Activated CD4-positive, alpha-beta memory T cell treated with anti-CD3 and anti-CD28 coated beads for 36 hours (primary cell): ENCODE results near the gene AP1M2. TPM values are rescaled to one million over a fixed set of nuclear protein-coding genes. Genes with fewer than 3 reads are reported as not detected.

ENCODE experiments used
- CTCF ChIA-PET: fragments of 350-600 bp; sonication (Branson Sonifier 250); formaldehyde crosslinking; loops from one replicate; lab custom pipeline; 2021; ENCODE audit warnings: antibody characterized with exemption, inconsistent platforms; lab: Charles Lee
- POLR2A ChIA-PET: fragments of 350-600 bp; sonication (Branson Sonifier 250); formaldehyde crosslinking; loops from one replicate; lab custom pipeline; 2021; ENCODE audit warnings: antibody characterized with exemption; lab: Charles Lee
- DNase-seq: peaks from one replicate; pipeline ENCODE4 v3.0.0-alpha.2; 2020
- H3K27ac Mint-ChIP-seq: one replicate; pipeline ENCODE4 v1.8.0; 2021; ENCODE audit warnings: mixed read lengths
- H3K27me3 Mint-ChIP-seq: one replicate; pipeline ENCODE4 v1.8.0; 2021; ENCODE audit warnings: mixed read lengths
- H3K36me3 Mint-ChIP-seq: one replicate; pipeline ENCODE4 v1.8.0; 2021; ENCODE audit warnings: mixed read lengths
- H3K4me1 Mint-ChIP-seq: one replicate; pipeline ENCODE4 v1.8.0; 2021; ENCODE audit warnings: low read depth, mixed read lengths
- H3K4me3 Mint-ChIP-seq: one replicate; pipeline ENCODE4 v1.8.0; 2021; ENCODE audit warnings: mild to moderate bottlenecking, mixed read lengths
- H3K9me3 Mint-ChIP-seq: one replicate; pipeline ENCODE4 v1.8.0; 2021; ENCODE audit warnings: mixed read lengths
- intact Hi-C: fragments of 100-400 bp; cut with micrococcal nuclease; formaldehyde crosslinking; loops from one replicate; pipeline ENCODE4 v1.15.1; 2023
- total RNA-seq, 2 experiments: library from RNA; stranded (reverse); gene quantifications; one replicate each; pipeline ENCODE4 v1.2.3, GENCODE V29; 2021

The AP1M2 gene
- total RNA-seq = not detected

DNA sequence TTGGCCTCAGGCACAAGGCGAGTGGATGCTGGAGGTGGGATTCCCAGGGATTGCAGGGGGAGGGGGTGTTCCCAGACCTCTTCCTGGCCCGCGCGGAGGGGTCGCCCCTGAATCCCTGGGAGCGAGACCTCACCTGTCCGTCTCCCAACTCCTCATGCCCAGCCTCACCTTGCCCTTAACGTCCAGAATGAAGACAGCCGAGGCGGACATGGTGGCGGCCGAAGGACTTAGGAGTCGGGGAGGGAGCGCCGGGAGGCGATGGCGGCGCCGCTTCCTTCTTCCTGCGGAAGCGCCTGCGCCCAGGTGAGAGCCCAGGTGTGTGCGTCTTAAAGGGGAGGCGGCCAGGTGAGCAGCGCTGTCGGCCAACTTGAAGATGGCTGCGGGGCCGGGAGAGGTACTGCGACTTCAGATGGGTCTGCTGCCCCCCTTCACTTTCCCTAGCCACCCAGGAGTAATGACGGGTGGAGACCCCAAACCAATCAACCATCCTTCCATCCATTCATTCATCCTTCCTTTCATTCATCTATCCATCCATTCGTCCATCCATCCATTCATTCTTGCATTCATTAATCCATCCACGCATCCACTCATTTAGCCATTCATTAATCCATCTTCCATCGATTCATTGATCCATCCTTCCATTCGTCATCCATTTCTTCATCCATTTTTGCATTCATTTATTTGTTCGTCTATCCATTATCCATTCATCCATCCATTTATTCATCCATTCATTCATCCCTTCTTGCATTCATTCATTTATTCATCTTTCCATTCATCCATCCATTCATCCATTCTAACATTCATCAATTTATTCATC lies at the start of gene AP1M2:
TSS of gene AP1M2 (minus strand) at position 291 of the 817 bp plus-strand sequence. CDS start at position 210, 81 bp downstream.
- ChIA-PET CTCF (no interaction called here), POLR2A (no interaction called here)
- Mint-ChIP-seq H3K4me1 (peaks cover 6% of the 10 kb centered on the region), H3K36me3 (no peaks in the 10 kb centered on the region), H3K9me3 (no peaks in the 10 kb centered on the region), H3K27ac (no peak within 1 kb of the TSS), H3K4me3 (no peak within 1 kb of the TSS), H3K27me3 (peaks cover 6% of the 10 kb centered on the region)
- DNase-seq = no peak
- intact Hi-C loops = no loop called here

DNA sequence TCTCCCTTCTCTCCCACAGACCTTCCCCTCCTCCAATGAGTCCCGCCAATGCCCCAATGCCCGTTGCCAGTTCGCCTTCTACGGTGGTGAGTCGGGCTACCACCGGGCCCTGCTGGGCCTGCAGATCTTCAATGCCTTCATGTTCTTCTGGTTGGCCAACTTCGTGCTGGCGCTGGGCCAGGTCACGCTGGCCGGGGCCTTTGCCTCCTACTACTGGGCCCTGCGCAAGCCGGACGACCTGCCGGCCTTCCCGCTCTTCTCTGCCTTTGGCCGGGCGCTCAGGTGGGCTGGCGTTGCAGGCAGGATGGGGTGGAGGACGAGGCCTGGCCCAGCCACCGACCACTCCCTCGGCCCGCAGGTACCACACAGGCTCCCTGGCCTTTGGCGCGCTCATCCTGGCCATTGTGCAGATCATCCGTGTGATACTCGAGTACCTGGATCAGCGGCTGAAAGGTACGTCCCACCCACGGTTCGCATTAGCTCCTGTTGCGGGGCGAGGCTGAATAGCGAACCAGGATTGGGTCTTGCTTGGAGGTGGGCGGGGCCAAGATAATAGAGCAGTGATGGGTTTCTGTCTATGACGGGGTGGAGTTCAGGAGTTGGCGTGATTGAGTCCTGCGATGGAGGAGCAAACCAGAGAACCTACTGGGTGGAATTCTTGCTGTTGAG lies 49.3 kb upstream of the AP1M2 start:
- Mint-ChIP-seq H3K4me3 (no peak overlapping the region), H3K27me3 (no peaks in the 10 kb centered on the region), H3K27ac (no peak overlapping the region), H3K9me3 (no peaks in the 10 kb centered on the region), H3K4me1 (peaks cover 5% of the 10 kb centered on the region), H3K36me3 (peaks cover 48% of the 10 kb centered on the region)
- ChIA-PET CTCF (interaction anchor here (1.5 kb wide), 1 partner anchor 56 kb away, joined by 4 read pairs; no protein-coding TSS in a partner anchor), POLR2A (interaction anchor here (0.6 kb wide), 1 partner anchor 25 kb away, joined by 4 read pairs; no protein-coding TSS in a partner anchor)
- intact Hi-C loops = no loop called here
- no peak for DNase-seq

DNA sequence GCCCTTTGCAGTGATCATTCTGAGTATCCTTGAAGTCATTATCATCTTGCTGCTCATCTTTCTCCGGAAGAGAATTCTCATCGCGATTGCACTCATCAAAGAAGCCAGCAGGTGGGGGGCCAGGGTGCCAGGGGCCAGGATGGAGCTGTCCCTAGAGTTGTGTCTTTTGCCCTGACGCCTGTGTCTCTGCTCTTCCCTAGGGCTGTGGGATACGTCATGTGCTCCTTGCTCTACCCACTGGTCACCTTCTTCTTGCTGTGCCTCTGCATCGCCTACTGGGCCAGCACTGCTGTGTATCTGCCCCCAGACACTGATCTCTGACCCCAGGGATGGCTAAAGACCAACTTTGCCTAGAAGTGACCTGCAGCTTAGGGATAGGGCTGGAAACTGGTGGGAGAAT lies 47.9 kb upstream of the AP1M2 start:
- peaks cover 5% of the 10 kb centered on the region for H3K4me1 Mint-ChIP-seq
- intact Hi-C loops = no loop called here
- no peak overlapping the region for H3K4me3 Mint-ChIP-seq
- H3K27me3 Mint-ChIP-seq = no peaks in the 10 kb centered on the region
- no peak overlapping the region for H3K27ac Mint-ChIP-seq
- ChIA-PET POLR2A (no interaction called here), CTCF (interaction anchor here (0.9 to 1.5 kb wide), 4 partner anchors 8 to 54 kb away, joined by 3 to 4 read pairs (median 3); no protein-coding TSS in a partner anchor)
- H3K9me3 Mint-ChIP-seq = no peaks in the 10 kb centered on the region
- no peak for DNase-seq
- peaks cover 49% of the 10 kb centered on the region for H3K36me3 Mint-ChIP-seq

DNA sequence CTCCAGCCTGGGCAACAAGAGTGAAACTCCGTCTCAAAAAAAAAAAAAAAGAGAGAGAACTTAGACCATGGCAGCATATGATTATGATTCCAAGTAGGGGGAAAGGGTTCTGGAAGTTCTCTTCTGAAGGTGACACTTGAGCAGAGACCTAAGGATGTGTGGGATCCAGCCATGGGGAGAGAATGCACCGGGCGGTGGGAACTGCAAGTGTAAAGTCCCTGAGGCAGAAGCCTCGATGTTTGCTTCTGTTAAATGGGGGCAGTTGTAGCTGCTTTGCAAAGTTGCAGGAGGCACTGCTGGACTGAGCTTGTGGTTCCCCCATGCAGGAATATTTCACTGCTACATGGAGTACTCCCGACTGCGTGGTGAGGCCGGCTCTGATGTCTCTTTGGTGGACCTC lies 47.3 kb upstream of the AP1M2 start:
- Mint-ChIP-seq H3K4me3 (no peak overlapping the region), H3K36me3 (peaks cover 48% of the 10 kb centered on the region), H3K4me1 (peaks cover 5% of the 10 kb centered on the region), H3K9me3 (no peaks in the 10 kb centered on the region), H3K27me3 (no peaks in the 10 kb centered on the region), H3K27ac (peak overlapping the region; percentile 5)
- no peak for DNase-seq
- intact Hi-C loops = no loop called here
- POLR2A ChIA-PET = no interaction called here
- CTCF ChIA-PET = interaction anchor here (0.9 to 1.3 kb wide), 3 partner anchors 9 to 47 kb away, joined by 3 read pairs; no protein-coding TSS in a partner anchor

DNA sequence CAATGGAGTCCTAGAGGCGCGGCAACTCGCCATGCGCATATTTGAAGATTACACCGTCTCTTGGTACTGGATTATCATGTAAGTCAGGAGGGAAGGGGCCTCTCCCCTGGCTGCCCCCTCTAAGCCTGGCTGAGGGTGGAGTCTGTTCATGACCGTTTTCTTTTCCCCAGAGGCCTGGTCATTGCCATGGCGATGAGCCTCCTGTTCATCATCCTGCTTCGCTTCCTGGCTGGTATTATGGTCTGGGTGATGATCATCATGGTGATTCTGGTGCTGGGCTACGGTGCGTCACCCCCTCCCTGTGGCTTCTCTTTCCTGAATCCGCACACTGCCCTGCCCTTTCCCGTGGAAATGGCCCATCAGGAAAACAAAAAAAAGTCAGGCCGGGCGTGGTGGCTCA lies 44.8 kb upstream of the AP1M2 start:
- DNase-seq = no peak

DNA sequence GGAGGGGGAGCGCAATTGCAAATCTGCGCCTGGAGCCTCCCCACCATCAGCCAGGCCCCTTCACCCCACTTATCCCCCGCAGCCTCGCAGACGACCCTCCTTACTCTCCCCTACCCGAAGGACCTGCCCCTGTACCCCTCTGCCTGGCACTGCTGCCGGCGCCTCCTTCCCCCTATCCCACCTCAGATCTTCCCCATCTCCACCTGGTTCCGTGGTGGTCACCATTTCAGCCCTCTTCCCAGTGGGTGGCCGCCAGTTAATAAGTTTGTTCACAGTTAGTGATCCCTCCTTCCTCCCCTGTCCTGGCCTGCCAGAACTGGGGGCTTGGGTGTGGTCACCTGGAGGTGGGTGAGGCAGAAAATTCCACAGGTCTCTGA lies 38.6 kb upstream of the AP1M2 start:
- H3K9me3 Mint-ChIP-seq = no peaks in the 10 kb centered on the region
- H3K4me1 Mint-ChIP-seq = peaks cover 22% of the 10 kb centered on the region
- no peak overlapping the region for H3K4me3 Mint-ChIP-seq
- DNase-seq = no peak
- peaks cover 16% of the 10 kb centered on the region for H3K36me3 Mint-ChIP-seq
- no peak overlapping the region for H3K27ac Mint-ChIP-seq
- ChIA-PET POLR2A (interaction anchor here (0.6 kb wide), 1 partner anchor 18 kb away, joined by 5 read pairs; no protein-coding TSS in a partner anchor), CTCF (interaction anchor here (0.6 to 3.3 kb wide), 3 partner anchors 19 to 935 kb away, joined by 4 to 13 read pairs (median 5); no protein-coding TSS in a partner anchor)
- intact Hi-C loops = no loop called here
- H3K27me3 Mint-ChIP-seq = no peaks in the 10 kb centered on the region

More for the DNA sequence above, 44.8 kb upstream of the AP1M2 start:
- H3K4me1 Mint-ChIP-seq = no peaks in the 10 kb centered on the region
- H3K27ac Mint-ChIP-seq = no peak overlapping the region
- no peaks in the 10 kb centered on the region for H3K9me3 Mint-ChIP-seq
- H3K36me3 Mint-ChIP-seq = peaks cover 41% of the 10 kb centered on the region
- CTCF ChIA-PET = no interaction called here
- no peak overlapping the region for H3K4me3 Mint-ChIP-seq
- intact Hi-C loops = no loop called here
- POLR2A ChIA-PET = no interaction called here
- no peaks in the 10 kb centered on the region for H3K27me3 Mint-ChIP-seq

DNA sequence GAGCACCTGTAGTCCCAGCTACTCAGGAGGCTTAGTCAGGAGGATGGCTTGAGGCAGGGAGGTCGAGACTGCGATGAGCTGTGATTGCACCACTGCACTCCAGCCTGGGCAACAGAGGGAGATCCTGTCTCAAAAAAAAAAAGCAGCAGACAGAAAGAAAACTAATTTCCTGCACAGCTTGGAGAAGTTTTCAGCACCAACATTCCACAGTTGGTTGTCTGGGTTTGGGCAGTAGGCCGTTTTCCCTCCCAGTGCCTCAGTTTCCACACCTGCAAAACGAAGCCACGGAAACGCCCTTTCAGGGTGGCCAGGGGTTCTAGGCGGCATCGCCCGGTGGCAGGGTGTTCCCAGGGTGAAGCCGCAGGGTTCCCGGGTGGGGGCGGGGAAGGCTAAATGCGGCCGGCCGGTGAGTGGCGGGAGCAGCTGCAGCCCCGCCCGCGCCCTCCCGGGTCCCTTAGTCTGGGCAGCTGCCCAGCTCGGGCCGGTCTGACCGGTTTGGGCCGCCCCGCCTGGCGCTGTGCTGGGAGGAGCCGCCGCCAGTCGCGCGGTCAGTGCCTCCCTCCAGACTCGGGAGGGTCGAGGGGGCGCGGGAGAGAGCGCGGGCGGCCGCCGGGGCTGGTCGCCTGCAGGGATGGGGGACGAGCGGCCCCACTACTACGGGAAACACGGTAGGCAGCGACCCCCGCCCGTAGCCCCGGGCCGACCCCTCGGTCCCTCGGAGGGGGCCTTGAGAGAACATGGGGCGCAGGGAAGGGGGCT lies 38.1 kb upstream of the AP1M2 start, which contains the start of gene SLC44A2:
TSS of gene SLC44A2 (plus strand) at position 551 of the 759 bp plus-strand sequence. CDS start at position 632, 81 bp downstream.
- Mint-ChIP-seq H3K9me3 (no peaks in the 10 kb centered on the region), H3K27ac (no peak within 1 kb of the TSS), H3K4me3 (no peak within 1 kb of the TSS), H3K27me3 (no peaks in the 10 kb centered on the region), H3K36me3 (peaks cover 19% of the 10 kb centered on the region), H3K4me1 (peaks cover 26% of the 10 kb centered on the region)
- CTCF ChIA-PET = no interaction called here
- no peak for DNase-seq
- intact Hi-C loops = no loop called here
- POLR2A ChIA-PET = no interaction called here

DNA sequence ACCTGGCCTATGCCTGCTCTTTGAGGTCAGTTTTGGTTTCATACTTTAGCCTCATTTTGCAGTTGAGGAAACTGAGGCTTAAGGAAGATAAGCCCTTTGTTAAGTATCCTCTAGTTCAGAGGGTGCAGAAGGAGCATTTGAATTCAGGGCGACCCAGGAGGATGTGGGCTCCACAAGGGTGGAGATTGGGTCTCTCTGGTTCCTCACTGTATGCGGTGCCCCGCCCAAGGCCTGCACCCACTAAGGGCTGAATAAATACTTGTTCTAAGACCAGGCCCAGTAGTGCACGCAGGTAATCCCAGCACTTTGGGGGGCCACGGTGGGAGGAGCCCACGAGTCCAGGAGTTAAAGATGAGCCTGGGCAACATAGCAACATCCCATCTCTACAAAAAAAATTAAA lies 37.5 kb upstream of the AP1M2 start:
- Mint-ChIP-seq H3K4me1 (peaks cover 26% of the 10 kb centered on the region), H3K36me3 (peaks cover 19% of the 10 kb centered on the region), H3K4me3 (no peak overlapping the region), H3K9me3 (no peaks in the 10 kb centered on the region), H3K27ac (no peak overlapping the region), H3K27me3 (no peaks in the 10 kb centered on the region)
- DNase-seq = no peak
- POLR2A ChIA-PET = no interaction called here
- intact Hi-C loops = no loop called here
- CTCF ChIA-PET = interaction anchor here (2.2 kb wide), 1 partner anchor 20 kb away, joined by 5 read pairs; no protein-coding TSS in a partner anchor

DNA sequence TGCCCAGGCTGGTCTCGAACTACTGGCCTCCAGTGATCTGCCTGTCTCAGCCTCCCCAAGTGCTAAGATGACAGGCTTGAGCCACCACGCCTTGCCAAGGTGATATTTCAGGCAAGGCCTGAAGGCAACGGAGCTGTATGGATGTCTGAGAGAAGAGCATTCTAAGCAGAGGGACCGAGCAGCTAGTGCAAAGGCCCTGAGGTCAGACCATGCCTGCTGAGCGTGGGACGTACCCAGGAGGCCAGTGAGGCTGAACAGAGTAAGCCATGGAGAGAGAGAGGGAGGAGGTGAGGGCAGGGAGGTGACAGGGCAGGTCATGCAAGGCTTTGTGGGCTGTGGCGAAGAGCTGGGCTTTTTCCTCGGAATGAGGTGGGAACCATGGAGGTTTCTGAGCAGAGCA lies 34.9 kb upstream of the AP1M2 start:
- no peaks in the 10 kb centered on the region for H3K27me3 Mint-ChIP-seq
- peaks cover 26% of the 10 kb centered on the region for H3K4me1 Mint-ChIP-seq
- no peak overlapping the region for H3K4me3 Mint-ChIP-seq

DNA sequence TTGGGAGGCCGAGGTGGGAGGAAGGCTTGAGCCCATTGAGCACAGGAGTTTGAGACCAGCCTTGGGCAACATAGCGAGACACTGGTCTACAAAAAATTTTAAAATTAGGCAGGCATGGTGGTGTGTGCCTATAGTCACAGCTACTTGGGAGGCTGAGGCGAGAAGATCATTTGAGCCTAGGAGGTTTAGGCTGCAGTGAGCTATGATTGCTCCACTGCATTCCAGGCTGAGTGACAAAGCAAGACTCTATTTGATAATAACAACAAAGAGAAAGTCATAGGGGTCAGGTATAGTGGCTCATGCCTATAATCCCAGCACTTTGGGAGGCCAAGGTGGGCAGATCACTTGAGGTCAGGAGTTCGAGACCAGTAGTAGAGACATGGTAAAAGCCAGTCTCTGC lies 33.7 kb upstream of the AP1M2 start:
- CTCF ChIA-PET = interaction anchor here (0.6 to 2.0 kb wide), 3 partner anchors 39 to 130 kb away, joined by 4 to 8 read pairs (median 4); no protein-coding TSS in a partner anchor
- H3K4me1 Mint-ChIP-seq = peaks cover 30% of the 10 kb centered on the region
- no peak for DNase-seq
- POLR2A ChIA-PET = no interaction called here
- H3K36me3 Mint-ChIP-seq = peaks cover 4% of the 10 kb centered on the region
- H3K4me3 Mint-ChIP-seq = no peak overlapping the region
- intact Hi-C loops = no loop called here
- H3K9me3 Mint-ChIP-seq = no peaks in the 10 kb centered on the region
- no peaks in the 10 kb centered on the region for H3K27me3 Mint-ChIP-seq
- H3K27ac Mint-ChIP-seq = no peak overlapping the region

More for the DNA sequence above, 34.9 kb upstream of the AP1M2 start:
- intact Hi-C loops = no loop called here
- Mint-ChIP-seq H3K9me3 (no peaks in the 10 kb centered on the region), H3K36me3 (peaks cover 8% of the 10 kb centered on the region), H3K27ac (no peak overlapping the region)
- ChIA-PET POLR2A (no interaction called here), CTCF (interaction anchor here (1.5 to 1.7 kb wide), 2 partner anchors 41 to 235 kb away, joined by 3 to 4 read pairs; no protein-coding TSS in a partner anchor)
- DNase-seq = no peak

DNA sequence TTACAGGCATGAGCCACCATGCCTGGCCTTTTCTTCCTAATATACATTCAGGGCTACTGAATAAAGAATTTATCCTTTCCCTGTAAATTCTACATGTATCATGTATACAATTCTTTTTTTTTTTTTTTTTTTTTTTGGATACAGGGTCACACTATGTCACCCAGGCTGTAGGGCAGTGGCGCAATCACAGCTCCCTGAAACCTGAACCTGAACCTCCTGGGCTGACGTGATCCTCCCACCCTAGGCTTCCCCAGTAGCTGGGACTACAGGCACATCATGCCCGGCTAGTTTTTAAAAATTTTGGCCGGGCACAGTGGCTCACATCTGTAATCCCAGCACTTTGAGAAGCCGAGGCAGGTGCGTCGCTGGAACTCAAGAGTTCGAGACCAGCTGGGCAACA lies 31.7 kb upstream of the AP1M2 start:
- H3K36me3 Mint-ChIP-seq = peaks cover 5% of the 10 kb centered on the region
- ChIA-PET CTCF (no interaction called here), POLR2A (no interaction called here)
- H3K27me3 Mint-ChIP-seq = no peaks in the 10 kb centered on the region
- no peak overlapping the region for H3K4me3 Mint-ChIP-seq
- intact Hi-C loops = no loop called here
- H3K9me3 Mint-ChIP-seq = no peaks in the 10 kb centered on the region
- DNase-seq = no peak
- peaks cover 30% of the 10 kb centered on the region for H3K4me1 Mint-ChIP-seq
- H3K27ac Mint-ChIP-seq = no peak overlapping the region
